ENCODE results near the gene PSMA2.
A peak's percentile ranks its signal among the peaks of the same experiment; 100 is the strongest.

Gene PSMA2

GRCh38 chr7:42939457-42940240 is 7.7 kb upstream of the PSMA2 start:
- no peak for DNase-seq

DNA sequence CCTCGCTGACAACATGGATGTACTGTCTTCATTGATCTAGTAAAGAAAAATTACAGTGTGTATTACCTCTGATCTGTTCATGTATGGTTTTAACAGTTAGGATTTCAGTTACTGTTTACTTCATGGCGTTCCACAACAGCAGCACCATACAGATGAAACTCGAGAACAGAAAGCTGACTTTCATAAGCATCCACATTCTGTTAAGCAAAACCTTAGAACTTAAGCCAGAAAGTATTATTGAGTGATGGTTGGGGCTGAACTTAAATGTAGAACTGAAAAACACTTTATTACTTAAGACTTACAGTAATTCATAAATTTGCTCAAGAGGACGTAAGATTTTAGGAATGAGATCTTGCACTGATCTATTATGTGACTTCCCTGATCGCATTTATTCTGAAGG is 3.9 kb upstream of the PSMA2 start:
- no peak for DNase-seq

DNA sequence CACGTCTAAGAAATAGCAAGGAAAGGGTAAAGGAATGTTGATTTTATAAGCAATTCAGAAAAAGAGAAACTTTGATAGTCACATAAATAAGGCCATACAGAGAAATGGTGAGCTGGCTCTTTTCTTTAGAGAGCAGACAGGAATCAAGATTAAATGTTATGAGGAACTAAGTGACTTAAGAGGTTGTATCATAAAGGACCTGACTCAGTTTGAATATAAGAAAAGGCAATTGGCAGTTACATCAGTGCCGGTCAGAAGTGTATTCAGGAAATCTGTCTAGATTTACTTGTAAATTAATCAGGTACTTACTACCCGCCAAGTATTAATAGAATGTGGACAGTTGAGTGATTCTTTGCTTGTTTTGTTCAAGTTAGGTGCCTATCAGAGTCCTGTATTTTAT is 2.3 kb upstream of the PSMA2 start:
- no peak for DNase-seq

GRCh38 chr7:42932811-42933591 is 1.0 kb upstream of the PSMA2 start:
- DNase-seq, result no peak

DNA sequence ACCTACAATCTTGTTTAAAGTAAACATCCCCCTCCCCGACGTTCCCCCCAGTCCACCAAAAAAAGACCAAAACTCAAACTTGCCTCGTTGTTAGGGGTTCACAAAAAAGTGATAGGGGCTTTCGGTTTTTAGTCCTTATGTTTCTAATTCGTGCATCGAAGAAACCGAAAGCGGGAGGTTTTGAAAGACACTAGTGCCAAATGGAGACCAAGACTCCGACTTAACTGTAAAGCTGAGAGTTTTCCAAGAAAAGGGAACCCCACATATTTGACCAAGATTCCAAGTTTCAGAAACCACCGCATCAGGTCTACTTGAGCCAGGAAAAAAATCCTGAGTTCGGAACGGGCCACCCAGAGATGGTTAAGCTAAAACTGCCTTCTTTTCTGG is 534 bp downstream of the PSMA2 start:
- no peak for DNase-seq

DNA sequence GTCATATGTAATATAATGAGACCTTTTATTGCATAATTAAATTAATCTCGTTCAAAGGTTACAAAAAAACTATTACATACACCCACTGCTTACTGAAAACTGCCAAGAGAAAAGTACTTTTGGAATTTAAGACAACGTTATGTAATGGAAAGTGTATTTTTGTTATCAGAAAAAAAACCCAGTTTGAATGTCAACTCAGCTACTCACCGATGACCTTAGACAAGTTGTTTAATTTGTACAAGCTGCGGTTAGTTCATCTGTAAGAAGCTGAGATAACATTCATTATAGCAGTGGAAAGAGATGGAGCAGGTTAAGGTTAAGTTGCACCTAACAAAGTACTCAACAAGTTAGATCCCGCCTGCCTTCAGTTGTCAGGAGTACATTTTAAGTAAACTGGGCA is 1.1 kb downstream of the PSMA2 start:
- no peak for DNase-seq

DNA sequence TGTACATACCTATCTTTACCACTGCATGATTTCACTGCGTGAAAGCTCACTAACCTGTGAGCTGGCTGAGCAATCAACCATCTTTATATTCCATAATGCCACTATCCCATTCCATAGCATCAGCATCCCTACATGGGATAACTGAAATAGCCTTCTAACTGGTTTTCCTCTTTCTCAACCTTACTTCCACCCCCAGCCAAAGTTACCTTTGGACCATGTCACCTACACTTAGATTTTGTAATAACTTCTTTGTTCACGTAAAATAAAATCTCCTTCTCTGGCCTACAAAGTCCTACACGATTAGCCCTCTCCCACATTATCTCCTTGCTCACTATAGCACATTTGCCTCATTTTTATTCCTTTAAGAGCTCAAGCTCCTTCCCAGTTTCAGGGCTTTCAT is 2.5 kb downstream of the PSMA2 start:
- DNase-seq, result no peak

DNA sequence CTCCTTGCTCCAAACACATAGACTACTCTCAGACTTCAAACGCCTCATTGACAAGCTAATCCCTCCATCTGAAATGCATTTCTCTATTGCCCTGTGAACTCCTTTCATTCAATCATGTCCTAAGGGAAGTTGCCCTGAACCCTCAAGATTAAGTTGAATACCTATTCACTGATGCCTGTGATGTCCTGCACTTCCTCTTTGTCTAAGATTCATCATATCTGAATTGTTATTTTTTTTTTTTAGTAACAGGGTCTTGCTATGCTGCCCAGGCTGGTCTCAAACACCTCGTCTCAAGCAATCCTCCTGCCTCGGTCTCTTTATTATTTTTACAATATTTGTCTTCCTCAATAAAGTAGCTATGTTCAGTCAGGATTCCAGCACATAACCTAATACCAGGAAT is 3.2 kb downstream of the PSMA2 start:
- no peak for DNase-seq

GRCh38 chr7:42926204-42926603 is 5.8 kb downstream of the PSMA2 start:
- no peak for DNase-seq

- DNase-seq, result no peak
These were observed 6.3 kb downstream of the PSMA2 start for GRCh38 chr7:42925630-42926029.

GRCh38 chr7:42924223-42924838 is 7.6 kb downstream of the PSMA2 start:
- DNase-seq, result no peak

GRCh38 chr7:42922017-42922753 is 9.8 kb downstream of the PSMA2 start:
- DNase-seq, result no peak

GRCh38 chr7:42915356-42915755 is 16.6 kb downstream of the PSMA2 start:
- no peak for DNase-seq

DNA sequence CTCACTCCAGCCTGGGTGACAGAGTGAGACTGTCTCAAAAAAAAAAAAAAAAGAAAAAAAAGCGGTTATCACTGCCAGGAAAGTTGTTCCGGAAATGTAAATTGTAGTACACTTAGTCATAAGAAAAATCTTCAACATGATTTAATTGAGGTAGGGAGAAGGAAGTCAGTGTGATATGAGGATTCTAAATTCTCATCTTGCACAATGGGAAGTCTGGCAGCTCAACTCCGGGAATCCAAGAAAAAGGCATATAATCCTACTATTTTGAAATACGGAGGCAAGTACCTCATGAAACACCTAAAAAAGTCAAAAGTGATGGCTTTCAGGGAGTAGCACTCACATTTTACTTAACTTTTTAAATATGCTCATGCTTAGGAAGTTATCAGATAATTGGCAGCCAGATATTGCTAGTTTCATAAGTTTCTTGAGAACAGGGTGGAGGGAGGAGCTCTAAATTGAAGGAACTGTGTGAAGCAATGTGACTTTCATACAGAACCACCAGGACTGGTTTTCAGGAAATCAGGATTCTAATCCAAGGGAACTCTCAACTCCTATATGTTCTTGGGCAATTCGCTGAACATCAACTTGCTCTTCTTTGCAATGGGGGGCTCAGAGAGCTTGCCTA is 17.4 kb downstream of the PSMA2 start:
- no peak for DNase-seq

DNA sequence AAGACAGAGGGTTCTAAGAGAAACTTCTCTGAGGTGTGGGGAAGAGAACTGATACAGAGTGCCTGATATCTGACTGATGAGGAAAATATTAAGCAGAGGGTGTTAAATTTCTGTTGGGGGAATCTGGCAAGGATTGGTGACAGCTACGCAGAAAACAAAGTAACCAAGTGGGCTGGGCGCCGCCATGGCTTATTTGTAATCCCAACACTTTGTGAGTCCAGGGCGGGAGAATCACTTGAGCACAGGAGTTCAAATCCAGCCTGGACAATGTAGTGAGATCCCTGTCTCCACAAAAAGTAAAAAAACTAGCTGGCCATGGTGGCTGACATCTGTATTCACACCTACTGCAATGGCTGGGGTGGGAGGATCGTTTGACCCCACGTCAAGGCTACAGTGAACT is 18.0 kb downstream of the PSMA2 start:
- no peak for DNase-seq

DNA sequence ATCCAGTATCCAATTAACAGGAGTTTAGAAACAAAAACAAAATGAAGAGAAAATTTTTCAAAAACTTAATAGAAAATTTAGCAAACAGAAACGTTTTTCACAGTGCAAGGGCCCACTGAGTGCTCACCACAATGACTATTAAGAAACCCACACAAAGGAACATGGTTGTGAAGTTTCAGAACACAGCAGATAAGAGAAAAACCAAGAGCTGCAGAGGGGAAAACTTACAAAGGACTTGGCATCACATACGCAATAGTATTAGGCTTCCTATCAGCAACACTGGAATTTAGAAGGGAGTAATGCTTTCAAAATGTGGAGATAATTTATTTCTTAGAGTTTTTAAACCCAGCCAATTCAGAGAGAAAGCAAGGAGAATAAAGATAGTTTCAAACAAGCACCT is 18.4 kb downstream of the PSMA2 start:
- DNase-seq, result no peak

GRCh38 chr7:42911454-42912447 is 20.2 kb downstream of the PSMA2 start, which contains the start of gene C7orf25:
C7orf25 (minus strand) TSS chr7:42912070; CDS start chr7:42910900, 1,170 bp downstream.
- DNase-seq, result peak; percentile 95

- DNase-seq, result no peak
These were observed 21.7 kb downstream of the PSMA2 start for GRCh38 chr7:42910306-42910705.

GRCh38 chr7:42907316-42907715 is 24.7 kb downstream of the PSMA2 start:
- no peak for DNase-seq

DNA sequence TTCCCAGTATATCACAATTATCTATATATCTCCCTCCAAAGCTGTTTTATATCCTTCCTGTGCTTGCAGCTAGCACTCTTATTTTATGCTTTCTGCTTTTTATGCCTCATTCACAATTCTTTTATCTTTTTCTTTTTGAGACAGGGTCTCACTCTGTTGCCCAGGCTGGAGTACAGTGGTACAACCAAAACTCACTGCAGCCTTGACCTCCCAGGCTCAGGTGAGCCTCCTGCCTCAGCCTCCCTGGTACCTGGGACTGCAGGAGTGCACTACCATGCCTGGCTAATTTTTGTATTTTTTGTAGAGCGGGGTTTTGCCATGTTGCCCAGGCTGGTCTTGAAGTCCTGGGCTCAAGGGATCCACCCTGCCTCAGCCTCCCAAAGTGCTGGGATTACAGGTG is 25.8 kb downstream of the PSMA2 start:
- no peak for DNase-seq

- DNase-seq, result no peak
These were observed 29.6 kb downstream of the PSMA2 start for GRCh38 chr7:42902331-42902730.

Data from activated CD4-positive, alpha-beta T cell treated with anti-CD3 and anti-CD28 coated beads, Interleukin-2, amount 50 U/mL, for 1 hour (primary cell).